ENCODE results near the gene PDZD2. TPM values are rescaled to one million over a fixed set of nuclear protein-coding genes. Genes with fewer than 3 reads are reported as not detected.
A peak's percentile ranks its signal among the peaks of the same experiment; 100 is the strongest.

The PDZD2 gene
- total and polyA plus RNA-seq, 3 donors from 2014 or later, result 47.3 to 89.1 (median 83.9) TPM

DNA sequence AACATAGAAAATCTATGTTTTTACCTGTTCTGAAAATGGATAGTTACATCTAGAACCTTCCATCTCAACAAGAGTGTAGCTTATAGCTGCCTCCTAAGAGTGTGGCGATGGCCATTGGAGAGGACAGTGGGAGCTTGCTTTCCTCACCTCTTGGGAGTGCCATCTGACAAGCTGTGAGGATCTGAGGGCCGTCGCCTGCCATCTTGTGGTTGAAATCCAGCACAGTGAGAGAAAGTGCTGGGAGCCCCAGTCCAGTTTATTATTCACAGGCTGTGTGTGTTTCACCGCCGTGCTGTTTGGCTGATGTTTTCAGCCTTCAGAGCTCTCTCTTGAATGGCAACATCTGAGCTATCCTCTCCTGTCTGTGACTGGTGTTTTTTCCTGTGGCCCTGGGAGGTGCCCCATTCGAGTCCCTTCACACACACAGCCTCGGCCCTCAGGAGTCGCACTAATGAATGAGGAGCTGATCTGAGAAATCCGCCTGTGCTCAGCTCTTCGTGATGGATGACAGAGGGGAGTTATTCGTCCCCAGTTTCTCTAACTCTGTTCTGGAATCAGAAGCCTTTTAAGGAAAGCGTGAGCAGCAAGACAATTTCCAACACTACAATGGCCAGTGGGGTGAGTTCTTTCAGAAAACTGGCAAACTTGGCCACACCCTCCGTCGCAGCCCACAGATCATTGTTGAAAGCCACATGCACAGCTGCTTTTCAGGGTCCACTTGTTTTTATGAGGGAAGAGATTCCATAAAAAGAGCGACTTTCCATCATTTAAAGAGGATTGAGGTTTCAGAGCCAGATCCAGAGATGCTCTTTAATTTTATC is 170.3 kb downstream of the PDZD2 start:
- Histone ChIP-seq H3K9me3 (no peaks in the 10 kb centered on the region), H3K4me3 (no peak overlapping the region), H3K4me1 (peaks cover 3% of the 10 kb centered on the region), H3K27me3 (no peaks in the 10 kb centered on the region), H3K36me3 (ENCODE audit: low read depth, missing control alignments) (no peaks in the 10 kb centered on the region), H3K27ac (no peak overlapping the region)
- WGBS, 2 donors, result 51 to 75% methylated on average over 14 to 15 of the region's 15 CpGs
- intact Hi-C loops (cut with DNase I; ENCODE audit: low total_unique reads), result loop anchor here (10.0 kb wide), 1 partner anchor 224 kb away; no protein-coding TSS in a partner anchor
- peak; percentile 88 for DNase-seq
- TF ChIP-seq, protein P1, sequence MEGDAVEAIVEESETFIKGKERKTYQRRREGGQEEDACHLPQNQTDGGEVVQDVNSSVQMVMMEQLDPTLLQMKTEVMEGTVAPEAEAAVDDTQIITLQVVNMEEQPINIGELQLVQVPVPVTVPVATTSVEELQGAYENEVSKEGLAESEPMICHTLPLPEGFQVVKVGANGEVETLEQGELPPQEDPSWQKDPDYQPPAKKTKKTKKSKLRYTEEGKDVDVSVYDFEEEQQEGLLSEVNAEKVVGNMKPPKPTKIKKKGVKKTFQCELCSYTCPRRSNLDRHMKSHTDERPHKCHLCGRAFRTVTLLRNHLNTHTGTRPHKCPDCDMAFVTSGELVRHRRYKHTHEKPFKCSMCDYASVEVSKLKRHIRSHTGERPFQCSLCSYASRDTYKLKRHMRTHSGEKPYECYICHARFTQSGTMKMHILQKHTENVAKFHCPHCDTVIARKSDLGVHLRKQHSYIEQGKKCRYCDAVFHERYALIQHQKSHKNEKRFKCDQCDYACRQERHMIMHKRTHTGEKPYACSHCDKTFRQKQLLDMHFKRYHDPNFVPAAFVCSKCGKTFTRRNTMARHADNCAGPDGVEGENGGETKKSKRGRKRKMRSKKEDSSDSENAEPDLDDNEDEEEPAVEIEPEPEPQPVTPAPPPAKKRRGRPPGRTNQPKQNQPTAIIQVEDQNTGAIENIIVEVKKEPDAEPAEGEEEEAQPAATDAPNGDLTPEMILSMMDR (IDR thresholded peaks at IDR 0.05), result peak; percentile 62 to 71 (median 71)
- no peak for TF ChIP-seq POLR2A (IDR thresholded peaks at IDR 0.05)

DNA sequence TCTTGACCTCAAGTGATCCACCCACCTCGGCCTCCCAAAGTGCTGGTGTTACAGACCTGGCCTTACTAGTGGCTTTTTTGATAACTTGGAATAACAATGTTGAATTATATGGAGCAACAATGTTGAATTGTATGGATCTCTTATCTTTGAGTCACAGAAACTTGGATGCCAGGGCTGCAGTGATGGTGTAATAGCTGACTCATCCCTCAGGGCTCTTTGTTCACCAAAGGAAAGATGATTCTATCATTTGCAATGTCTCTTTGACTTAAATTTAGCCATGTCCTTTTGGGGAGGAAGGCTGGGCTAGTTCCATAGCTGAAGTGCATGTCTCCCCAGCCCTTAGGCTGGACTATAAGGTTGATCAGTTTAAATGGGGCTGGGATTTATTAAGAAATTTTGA is 172.3 kb downstream of the PDZD2 start:
- Histone ChIP-seq H3K27me3 (no peaks in the 10 kb centered on the region), H3K27ac (no peak overlapping the region), H3K4me1 (peaks cover 3% of the 10 kb centered on the region), H3K36me3 (ENCODE audit: low read depth, missing control alignments) (no peaks in the 10 kb centered on the region), H3K4me3 (no peak overlapping the region), H3K9me3 (no peaks in the 10 kb centered on the region)
- intact Hi-C loops (cut with DNase I; ENCODE audit: low total_unique reads), result no loop called here
- 48 to 91% methylated on average over 1 of the region's 1 CpG for WGBS, 2 donors
- DNase-seq, result peak; percentile 60
- TF ChIP-seq POLR2A (IDR thresholded peaks at IDR 0.05), result no peak
- TF ChIP-seq, protein P1 (IDR thresholded peaks at IDR 0.05), result no peak

DNA sequence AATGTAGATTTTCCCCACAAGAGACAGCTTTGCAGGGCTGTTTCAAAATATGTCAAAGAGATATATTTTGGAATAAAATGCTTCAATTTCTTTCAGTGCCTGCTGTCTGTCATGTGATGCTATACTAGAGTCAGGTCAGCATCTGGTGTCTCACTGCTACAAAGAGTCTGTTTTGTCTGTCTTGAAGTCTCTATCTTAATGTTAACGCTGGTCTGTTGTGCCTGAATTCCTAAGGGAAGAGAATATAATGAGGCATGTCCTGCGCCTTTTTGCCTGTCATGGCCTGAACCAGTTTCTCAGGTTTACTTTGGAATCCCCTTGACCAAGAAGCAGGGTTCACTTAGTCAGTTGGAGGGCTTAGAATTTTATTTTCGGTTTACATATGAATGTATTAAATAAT is 176.4 kb downstream of the PDZD2 start:
- WGBS, 2 donors, result 70 to 75% methylated on average over 3 of the region's 3 CpGs
- TF ChIP-seq, protein P1 (IDR thresholded peaks at IDR 0.05), result no peak
- no peak for TF ChIP-seq POLR2A (IDR thresholded peaks at IDR 0.05)
- Histone ChIP-seq H3K4me1 (no peaks in the 10 kb centered on the region), H3K9me3 (no peaks in the 10 kb centered on the region), H3K36me3 (ENCODE audit: low read depth, missing control alignments) (no peaks in the 10 kb centered on the region), H3K27ac (no peak overlapping the region), H3K4me3 (no peak overlapping the region), H3K27me3 (no peaks in the 10 kb centered on the region)
- intact Hi-C loops (cut with DNase I; ENCODE audit: low total_unique reads), result no loop called here
- no peak for DNase-seq

DNA sequence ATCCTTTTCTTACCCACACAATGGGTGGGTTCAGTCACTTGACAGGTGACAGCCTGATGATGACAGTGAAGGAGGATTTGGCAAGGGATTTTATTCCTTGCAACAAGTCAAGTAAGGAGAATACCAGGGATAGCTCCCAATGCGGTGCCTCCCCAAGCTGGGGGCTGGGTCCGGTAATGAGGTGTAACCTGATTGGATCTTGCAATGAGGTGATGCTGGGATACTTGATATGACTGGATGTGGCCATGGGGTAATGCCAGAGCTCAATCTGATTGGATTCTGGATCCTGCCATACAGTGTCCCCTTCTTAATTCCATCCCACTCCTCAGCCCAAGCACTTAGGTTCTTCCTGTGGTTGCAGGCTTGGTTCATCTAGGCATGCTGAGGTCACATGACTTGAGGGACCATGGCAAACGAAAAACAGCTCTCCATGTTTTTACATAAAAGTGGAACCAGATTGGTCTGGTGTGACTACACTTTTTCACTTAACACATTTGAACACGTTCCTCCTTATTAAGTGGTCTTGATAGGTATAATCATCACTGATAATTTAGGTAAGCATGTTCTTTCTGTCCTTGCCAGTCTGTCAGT is 181.1 kb downstream of the PDZD2 start:
- intact Hi-C loops (cut with DNase I; ENCODE audit: low total_unique reads), result no loop called here
- H3K4me1 ChIP-seq, result no peaks in the 10 kb centered on the region
- TF ChIP-seq, protein P1 (IDR thresholded peaks at IDR 0.05), result no peak
- no peak for TF ChIP-seq POLR2A (IDR thresholded peaks at IDR 0.05)
- H3K4me3 ChIP-seq, result no peak overlapping the region
- no peaks in the 10 kb centered on the region for H3K36me3 ChIP-seq (ENCODE audit: low read depth, missing control alignments)
- WGBS, 2 donors, result 83 to 90% methylated on average over 4 of the region's 4 CpGs
- DNase-seq, result no peak
- H3K9me3 ChIP-seq, result no peaks in the 10 kb centered on the region
- no peaks in the 10 kb centered on the region for H3K27me3 ChIP-seq
- H3K27ac ChIP-seq, result no peak overlapping the region

Measured in testis (tissue), 3 donors.